HepG2 (cell line): ENCODE results near the gene FAM169A. TPM values are rescaled to one million over a fixed set of nuclear protein-coding genes. Genes with fewer than 3 reads are reported as not detected.
A peak's percentile ranks its signal among the peaks of the same experiment; 100 is the strongest.

Source experiments
- ATAC-seq: fragments of 200-7000 bp; cut with Tn5 transposase; 3 replicates; pipeline ENCODE4 v1.9.1; 2020; ENCODE audit warnings: mild to moderate bottlenecking, moderate library complexity
- BruUV-seq: library from RNA; stranded (reverse); fragments of 400-500 nt; replicated peaks from 2 replicates; lab custom pipeline; 2021; lab: Mats Ljungman, UMichigan
- CTCF ChIA-PET: fragments of 300-600 bp; formaldehyde crosslinking; extraction: SDS; loops from one replicate; lab custom pipeline; 2021; ENCODE audit warnings: low total read pairs, inconsistent platforms, low intra/inter-chr PET ratio; lab: Yijun Ruan, JAX
- POLR2A ChIA-PET: fragments of 350-600 bp; sonication (Branson Sonifier 250); formaldehyde crosslinking; loops from one replicate; lab custom pipeline; 2020; ENCODE audit warnings: antibody characterized with exemption, inconsistent platforms; lab: Yijun Ruan, JAX
- DNase-seq: peaks from one replicate; pipeline ENCODE4 v3.0.0-alpha.2; 2015; ENCODE audit warnings: low spot score
- FAIRE-seq: peaks from 3 replicates; lab custom pipeline; 2011; peaks lifted over from hg19 to GRCh38; lab: Jason Lieb, UNC
- H2AFZ ChIP-seq: one replicate; pipeline ENCODE4 v1.6.1; 2011; ENCODE audit warnings: low read length, inconsistent platforms
- H3K27ac ChIP-seq: fragments of 300-600 bp; 3 replicates; pipeline ENCODE4 v1.8.0; 2011; ENCODE audit warnings: mixed run types, mild to moderate bottlenecking, mixed read lengths, low read length, inconsistent platforms; ENCODE audit not compliant: insufficient read depth; ENCODE audit errors: extremely low read length
- H3K27me3 ChIP-seq, 2 experiments: fragments of 200-600 bp in 1 of 2; 2 replicates in 1 of 2; 3 replicates in 1 of 2; pipeline versions ENCODE4 v1.6.0 to v1.8.0; 2011; ENCODE audit warnings: low read length in 2 of 2, mild to moderate bottlenecking in 2 of 2, moderate library complexity in 2 of 2, inconsistent platforms in 1 of 2; ENCODE audit not compliant: insufficient read depth in 2 of 2, control insufficient read depth in 1 of 2
- H3K36me3 ChIP-seq, 2 experiments: fragments of 200-600 bp in 1 of 2; replicated peaks in 1 of 2; 2 replicates in 1 of 2; 3 replicates in 1 of 2; pipeline versions ENCODE4 v1.5.1 to v1.8.0; 2011; ENCODE audit warnings: low read length in 2 of 2, inconsistent platforms in 1 of 2; ENCODE audit not compliant: insufficient read depth in 2 of 2, control insufficient read depth in 1 of 2
- H3K4me1 ChIP-seq: 2 replicates; pipeline ENCODE4 v1.5.1; 2012; ENCODE audit warnings: low read length, inconsistent platforms; ENCODE audit not compliant: insufficient read depth
- H3K4me2 ChIP-seq: 2 replicates; pipeline ENCODE4 v1.6.0; 2011; ENCODE audit warnings: low read depth, low read length, inconsistent platforms
- H3K4me3 ChIP-seq, 3 experiments: fragments of 200-600 bp in 1 of 3; sonication (generic), shearing (Covaris generic) in 1 of 3; replicated peaks in 1 of 3; 2 replicates each; pipeline ENCODE4 v1.5.1; 2011 to 2016; ENCODE audit warnings: low read length in 3 of 3, inconsistent platforms in 2 of 3, low read depth in 2 of 3, mild to moderate bottlenecking in 2 of 3, control low read depth in 1 of 3, mixed read lengths in 1 of 3; ENCODE audit not compliant: insufficient read depth in 1 of 3
- H3K79me2 ChIP-seq: one replicate; pipeline ENCODE4 v1.6.1; 2011; ENCODE audit warnings: low read length, inconsistent platforms; ENCODE audit not compliant: insufficient read depth
- H3K9ac ChIP-seq: 2 replicates; pipeline ENCODE4 v1.6.0; 2011; ENCODE audit warnings: mild to moderate bottlenecking, low read depth, low read length, inconsistent platforms; ENCODE audit not compliant: insufficient read depth
- H3K9me3 ChIP-seq: 2 replicates; pipeline ENCODE4 v1.5.1; 2012; ENCODE audit warnings: mild to moderate bottlenecking, low read length
- H4K20me1 ChIP-seq: 2 replicates; pipeline ENCODE4 v1.6.0; 2011; ENCODE audit warnings: inconsistent platforms, mild to moderate bottlenecking, low read length, moderate library complexity; ENCODE audit not compliant: insufficient read depth
- ATF6 ChIP-seq: sonication (generic); formaldehyde crosslinking; conservative IDR thresholded peaks from 2 replicates; pipeline ENCODE4 v1.4.0; 2020; ENCODE audit warnings: missing genetic modification reagents
- CC2D1A ChIP-seq: sonication (generic); formaldehyde crosslinking; IDR thresholded peaks from 2 replicates; pipeline ENCODE4 v1.8.1; 2023; ENCODE audit warnings: mild to moderate bottlenecking, missing genetic modification reagents
- DBP ChIP-seq: sonication (generic); formaldehyde crosslinking; IDR thresholded peaks from 2 replicates; pipeline ENCODE4 v1.4.0; 2020; ENCODE audit warnings: missing genetic modification reagents; ENCODE audit errors: not compliant biosample characterization
- WGBS: methylation state at CpG from one replicate; pipeline ENCODE4 v1.1.6; 2017; ENCODE audit warnings: low lambda C conversion rate; 5-methylcytosine and 5-hydroxymethylcytosine counted together
- in situ Hi-C: cut with HindIII; loops from 2 replicates; pipeline ENCODE4 v1.10.0; 2017; ENCODE audit warnings: low pct_unique_long_range_greater_than_20kb; ENCODE audit not compliant: extremely low pct_ligation_motif_present
- intact Hi-C: fragments of 100-400 bp; cut with micrococcal nuclease; formaldehyde crosslinking; loops from one replicate; pipeline ENCODE4 v1.10.0; 2022; ENCODE audit not compliant: unreplicated experiment
- polyA plus RNA-seq, 8 experiments: library from polyadenylated mRNA; depleted of rRNA in 3 of 8; stranded (reverse) in 7 of 8; unstranded in 1 of 8; fragments of >200 nt; fragmentation: Illumina TruSeq in 4 of 8; extraction: Trizol in 4 of 8; gene quantifications; 2 replicates each; pipeline versions ENCODE4 v1.2.1 to v1.2.3, GENCODE V29; 2011 to 2016; ENCODE audit warnings: low read depth in 4 of 8, missing spikeins in 1 of 8, mixed read lengths in 1 of 8; ENCODE audit not compliant: insufficient read depth in 1 of 8
- total RNA-seq, 5 experiments: library from RNA; depleted of rRNA; stranded (reverse); fragments of >200 nt; fragmentation: Illumina TruSeq; extraction: Trizol; gene quantifications; 2 replicates each; pipeline ENCODE4 v1.2.3, GENCODE V29; 2016; ENCODE audit warnings: low read depth in 1 of 5
- TF ChIP-seq, protein P1 (sequence below): sonication (generic); formaldehyde crosslinking; IDR thresholded peaks from 2 replicates; pipeline ENCODE4 v1.5.0; 2020; ENCODE audit warnings: mild to moderate bottlenecking, missing genetic modification reagents

FAM169A gene
- total and polyA plus RNA-seq, 2 of the 13 experiments (the other 11 are each of a cell fraction or from before 2014, with no cell fraction given), result 21.1 to 110 TPM

DNA sequence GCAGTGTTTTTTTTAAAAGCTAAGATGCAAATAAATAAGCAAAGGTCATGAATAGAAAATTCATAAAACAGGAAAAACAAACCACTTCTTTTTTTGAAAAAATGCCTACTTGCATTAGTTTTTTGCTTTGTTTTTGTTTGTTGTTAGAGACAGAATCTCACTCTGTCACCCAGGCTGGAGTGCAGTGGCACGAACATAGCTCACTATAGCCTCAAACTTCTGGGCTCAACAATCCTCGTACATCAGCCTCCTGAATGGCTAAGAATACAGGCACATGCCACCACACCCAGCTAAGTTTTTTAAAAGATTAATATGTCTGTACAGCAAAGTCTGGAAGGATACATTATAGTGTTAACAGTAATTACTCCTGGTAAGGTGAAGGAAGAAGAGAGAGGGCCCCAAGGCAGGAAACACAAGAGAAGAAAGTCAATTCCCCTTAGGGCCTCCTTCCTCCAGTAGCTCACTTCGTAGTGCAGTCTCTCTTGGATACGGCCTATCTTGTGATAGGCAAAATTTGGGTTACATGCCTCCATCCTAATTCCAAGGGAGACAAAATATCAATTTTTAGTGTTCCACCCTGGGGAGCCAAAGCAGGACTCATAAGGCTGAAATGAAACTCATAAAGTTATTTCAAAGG is 15.3 kb downstream of the FAM169A start:
- 0 out of 3 replicates have a peak, but pooled peaks have one; percentile 12 for ATAC-seq
- Histone ChIP-seq H3K9ac (peak overlapping the region; percentile 49), H3K36me3 (peaks cover 0 to 4% of the 10 kb centered on the region in 2 experiments; a peak in 1 of 5 replicates), H3K27ac (peak overlapping the region; percentile 67), H3K9me3 (no peaks in the 10 kb centered on the region), H3K27me3 (no peaks in the 10 kb centered on the region), H3K4me3 (no peak overlapping the region; a peak in 1 of 6 replicates), H3K4me1 (peaks cover 94% of the 10 kb centered on the region), H3K79me2 (peaks cover 99% of the 10 kb centered on the region), H4K20me1 (peaks cover 18% of the 10 kb centered on the region), H3K4me2 (peak overlapping the region; percentile 46), H2AFZ (no peak overlapping the region)
- BruUV-seq, result no TSS peak
- in situ Hi-C loops, result no loop called here
- DNase-seq, result no peak
- intact Hi-C loops, result no loop called here
- FAIRE-seq, result no peak
- 80% methylated on average over 4 of the region's 4 CpGs for WGBS
- no peak for TF ChIP-seq CC2D1A (CRISPR knock-in tag)
- TF ChIP-seq DBP (CRISPR knock-in tag), result no peak
- TF ChIP-seq, protein P1, sequence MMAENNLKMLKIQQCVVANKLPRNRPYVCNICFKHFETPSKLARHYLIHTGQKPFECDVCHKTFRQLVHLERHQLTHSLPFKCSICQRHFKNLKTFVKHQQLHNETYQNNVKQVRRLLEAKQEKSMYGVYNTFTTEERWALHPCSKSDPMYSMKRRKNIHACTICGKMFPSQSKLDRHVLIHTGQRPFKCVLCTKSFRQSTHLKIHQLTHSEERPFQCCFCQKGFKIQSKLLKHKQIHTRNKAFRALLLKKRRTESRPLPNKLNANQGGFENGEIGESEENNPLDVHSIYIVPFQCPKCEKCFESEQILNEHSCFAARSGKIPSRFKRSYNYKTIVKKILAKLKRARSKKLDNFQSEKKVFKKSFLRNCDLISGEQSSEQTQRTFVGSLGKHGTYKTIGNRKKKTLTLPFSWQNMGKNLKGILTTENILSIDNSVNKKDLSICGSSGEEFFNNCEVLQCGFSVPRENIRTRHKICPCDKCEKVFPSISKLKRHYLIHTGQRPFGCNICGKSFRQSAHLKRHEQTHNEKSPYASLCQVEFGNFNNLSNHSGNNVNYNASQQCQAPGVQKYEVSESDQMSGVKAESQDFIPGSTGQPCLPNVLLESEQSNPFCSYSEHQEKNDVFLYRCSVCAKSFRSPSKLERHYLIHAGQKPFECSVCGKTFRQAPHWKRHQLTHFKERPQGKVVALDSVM (CRISPR knock-in tag), result 0 out of 2 replicates have a peak, but pooled peaks have one; percentile 22
- no peak for TF ChIP-seq ATF6 (CRISPR knock-in tag)
- CTCF ChIA-PET, result no interaction called here
- POLR2A ChIA-PET, result interaction anchor here (1.3 to 1.7 kb wide), 3 partner anchors 15 to 27 kb away, joined by 5 to 6 read pairs (median 5); partner anchors contain the start of gene FAM169A
